ENCODE data around the gene PALM3.

PALM3 gene

GRCh38 chr19:14078411-14078810 is 16.5 kb upstream of the PALM3 start:
- H3K27ac ChIP-seq, result no peak overlapping the region
- TF ChIP-seq CTCF (conservative IDR thresholded peaks at IDR 0.05) (no peak), ZFX (IDR thresholded peaks at IDR 0.05) (no peak)

- TF ChIP-seq ZFX (IDR thresholded peaks at IDR 0.05) (no peak), CTCF (conservative IDR thresholded peaks at IDR 0.05) (no peak)
- H3K27ac ChIP-seq, result peak overlapping the region; percentile 60
Observed at GRCh38 chr19:14073925-14074838, 12.3 kb upstream of the PALM3 start.

- TF ChIP-seq ZFX (IDR thresholded peaks at IDR 0.05) (peak; percentile 43; the same call in 1 of the 2 replicates), CTCF (conservative IDR thresholded peaks at IDR 0.05) (peak; percentile 99)
- H3K27ac ChIP-seq, result peak overlapping the region; percentile 60
Observed at GRCh38 chr19:14073261-14073924, 11.5 kb upstream of the PALM3 start.

GRCh38 chr19:14072535-14073260 is 10.8 kb upstream of the PALM3 start, which contains the start of gene MISP3:
TSS of gene MISP3 (plus strand) at chr19:14072786. CDS start at chr19:14073310, 524 bp downstream.
- TF ChIP-seq ZFX (IDR thresholded peaks at IDR 0.05) (no peak), CTCF (conservative IDR thresholded peaks at IDR 0.05) (no peak)
- H3K27ac ChIP-seq, result peak within 1 kb of the TSS; percentile 60

- no peak overlapping the region for H3K27ac ChIP-seq
- TF ChIP-seq CTCF (conservative IDR thresholded peaks at IDR 0.05) (no peak), ZFX (IDR thresholded peaks at IDR 0.05) (no peak)
Observed at GRCh38 chr19:14070268-14071050, 8.6 kb upstream of the PALM3 start.

- no peak overlapping the region for H3K27ac ChIP-seq
- TF ChIP-seq ZFX (IDR thresholded peaks at IDR 0.05) (no peak), CTCF (conservative IDR thresholded peaks at IDR 0.05) (no peak)
Observed at GRCh38 chr19:14066134-14066533, 4.3 kb upstream of the PALM3 start.

Measured in C4-2B (cell line).